Measurements from ENCODE around the gene SLC39A11.
"Not testable (repeated sequence)": the region's sequence is repeated elsewhere in the genome, so short reads cannot be mapped to it uniquely, and the experiment has no call there.

Gene SLC39A11

DNA sequence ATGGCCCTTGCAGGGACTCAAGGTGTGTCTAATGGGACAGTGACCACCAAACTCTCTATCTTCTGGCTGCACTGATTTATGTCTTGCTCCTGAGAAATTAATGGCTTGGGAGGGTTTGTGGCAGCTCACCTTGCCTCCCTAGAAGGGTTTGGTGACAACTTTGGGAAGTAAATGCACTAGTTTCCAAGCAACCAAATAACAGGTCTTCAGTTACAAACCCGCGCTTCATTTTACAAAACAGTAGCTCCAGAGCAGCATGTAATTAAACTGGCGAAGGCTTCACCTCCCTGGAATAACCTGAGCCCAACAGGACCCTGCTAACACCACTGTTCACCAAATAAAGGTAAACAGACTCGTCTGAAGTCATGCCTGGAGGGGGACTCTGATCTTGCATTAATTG lies 318.3 kb downstream of the SLC39A11 start:
- no peak for DNase-seq

GRCh38 chr17:72773225-72773624 lies 319.3 kb downstream of the SLC39A11 start:
- not testable (repeated sequence) for DNase-seq

DNA sequence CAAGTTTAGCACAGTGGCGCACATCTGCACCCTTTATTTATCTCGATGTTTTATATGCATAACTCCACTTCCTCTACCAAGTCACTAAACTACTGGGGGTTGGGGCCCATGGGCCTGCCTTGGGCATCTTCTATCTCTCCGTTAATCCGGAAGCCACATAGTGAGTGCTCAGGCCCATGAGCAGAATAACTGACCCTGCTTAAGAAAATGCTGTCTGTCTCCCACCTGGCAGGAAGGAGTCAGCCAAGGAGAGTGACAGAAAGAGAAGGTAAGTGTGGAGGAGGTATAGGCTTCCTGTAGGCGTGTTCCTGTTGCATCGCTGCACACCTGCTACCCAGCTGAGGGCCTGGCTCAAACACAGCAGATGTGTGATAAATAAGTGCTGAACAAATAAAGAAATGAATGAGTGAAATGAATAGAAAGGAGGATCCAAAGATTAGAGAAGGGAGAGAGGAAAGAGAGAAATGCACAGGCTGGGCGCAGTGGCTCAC lies 320.1 kb downstream of the SLC39A11 start:
- no peak for DNase-seq

GRCh38 chr17:72771734-72772133 lies 320.8 kb downstream of the SLC39A11 start:
- no peak for DNase-seq

DNA sequence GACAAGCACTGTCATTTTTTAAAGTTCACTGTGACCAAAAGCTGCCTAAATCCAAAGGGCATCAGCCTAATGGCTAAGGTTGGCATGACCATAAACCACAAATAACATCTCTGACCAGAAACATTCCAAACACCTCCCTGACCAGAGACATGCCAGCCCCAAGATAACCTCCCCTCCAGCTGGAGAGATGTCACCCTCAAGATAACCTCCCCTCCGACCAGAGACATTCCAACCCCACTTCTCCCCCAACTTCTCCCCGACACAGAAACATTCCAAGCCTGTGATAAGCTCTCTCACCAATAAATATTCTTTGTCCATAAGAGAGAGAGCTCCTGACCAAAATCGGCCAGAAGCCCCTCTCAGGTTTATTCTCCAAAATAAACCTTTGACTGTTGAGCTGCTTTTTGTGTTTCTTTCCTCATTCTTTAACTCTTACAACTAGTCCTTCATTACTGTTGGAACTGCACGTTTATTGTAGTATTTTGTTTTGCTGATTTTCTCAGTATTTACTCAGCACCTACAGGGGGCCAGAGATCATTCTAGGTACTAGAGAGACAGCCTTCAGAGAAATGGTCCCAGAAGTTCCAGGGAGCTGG lies 325.6 kb downstream of the SLC39A11 start:
- DNase-seq: no peak

GRCh38 chr17:72765368-72766153 lies 326.9 kb downstream of the SLC39A11 start:
- DNase-seq: no peak

- no peak for DNase-seq
Observed at GRCh38 chr17:72764632-72765041, 327.9 kb downstream of the SLC39A11 start.

DNA sequence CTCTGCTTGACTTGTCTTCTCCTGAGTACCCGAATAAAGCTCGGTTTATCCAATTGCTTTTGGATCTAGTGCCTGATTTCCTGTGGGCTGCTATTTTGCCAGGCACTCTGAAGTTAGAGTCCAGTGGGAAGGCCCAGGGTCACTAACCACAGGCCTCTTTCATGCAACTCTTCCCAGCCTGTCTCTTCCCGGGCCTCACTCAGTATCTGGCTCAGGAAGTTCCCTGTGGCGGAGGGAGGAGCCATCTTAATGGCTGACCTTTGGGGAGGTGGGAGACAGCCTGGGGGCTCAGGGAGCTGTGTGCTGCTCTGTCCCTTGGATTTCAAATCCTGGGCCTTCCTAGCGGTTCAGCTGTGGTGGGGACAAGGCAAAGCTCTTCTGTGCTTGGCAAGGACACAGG lies 328.5 kb downstream of the SLC39A11 start:
- no peak for DNase-seq

GRCh38 chr17:72761893-72762575 lies 330.5 kb downstream of the SLC39A11 start:
- DNase-seq: not testable (repeated sequence)

DNA sequence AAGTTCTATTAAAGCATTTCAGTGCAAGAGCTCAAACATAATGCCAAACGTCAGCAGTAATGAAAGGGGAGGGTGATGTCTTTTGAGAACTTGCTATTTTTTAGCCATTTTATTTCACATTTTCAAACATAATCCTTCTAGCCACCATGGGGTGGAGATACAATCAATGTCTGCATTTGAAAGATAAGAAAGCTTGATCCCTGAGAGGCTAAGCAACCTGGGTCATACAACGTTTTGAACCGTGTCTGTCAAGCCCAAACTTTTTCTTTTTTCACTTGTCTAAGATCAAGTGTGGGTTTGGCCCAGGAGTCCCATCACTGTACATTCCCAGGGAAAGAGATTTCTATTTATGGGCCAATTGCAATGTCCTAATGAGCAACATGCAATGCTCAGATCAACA lies 331.1 kb downstream of the SLC39A11 start:
- DNase-seq: no peak

DNA sequence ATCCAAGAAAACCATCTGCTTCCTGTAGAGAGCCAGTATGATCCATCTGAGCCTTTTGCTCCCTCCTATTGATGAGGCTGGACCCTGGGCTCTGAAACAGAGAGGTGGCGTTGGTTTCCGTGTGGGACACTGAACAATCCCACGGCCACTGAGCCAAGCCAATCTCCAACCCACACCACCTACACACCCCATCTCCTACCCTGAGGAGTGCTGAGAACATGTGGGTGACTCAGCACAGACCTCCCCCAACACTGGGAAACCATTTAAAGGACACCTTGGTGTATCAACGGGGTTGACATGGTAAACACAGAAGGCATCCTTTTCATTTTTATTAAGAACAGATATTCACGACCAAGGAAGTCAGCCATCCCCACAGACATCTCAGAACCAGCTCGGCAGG lies 332.1 kb downstream of the SLC39A11 start:
- no peak for DNase-seq

GRCh38 chr17:72759301-72759700 lies 333.2 kb downstream of the SLC39A11 start:
- DNase-seq: no peak

- no peak for DNase-seq
Observed at GRCh38 chr17:72756256-72756655, 336.2 kb downstream of the SLC39A11 start.

GRCh38 chr17:72754513-72754912 lies 338.0 kb downstream of the SLC39A11 start:
- DNase-seq: no peak

GRCh38 chr17:72751746-72752145 lies 340.7 kb downstream of the SLC39A11 start:
- no peak for DNase-seq

DNA sequence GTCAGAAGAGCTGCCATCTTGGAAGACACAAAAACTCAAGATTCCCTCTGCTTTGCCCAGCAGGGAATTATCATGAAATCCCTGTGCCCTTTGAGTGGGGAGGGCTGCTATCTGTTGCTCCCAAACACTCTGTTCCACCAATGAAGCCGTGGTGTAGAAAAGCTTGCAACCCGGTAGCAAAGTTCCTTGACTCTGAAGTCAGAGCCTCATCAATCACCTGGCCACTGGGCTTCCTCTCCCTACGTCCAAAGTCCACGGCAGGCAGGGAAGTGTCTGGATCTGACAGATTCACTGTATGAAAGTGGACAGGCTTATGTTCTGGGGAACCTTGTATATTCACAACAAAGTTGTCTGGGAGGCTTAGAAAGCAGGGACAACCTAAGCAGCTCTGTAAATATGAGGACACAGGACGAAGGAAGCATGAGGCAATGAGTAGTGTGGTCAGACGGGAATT lies 343.3 kb downstream of the SLC39A11 start:
- no peak for DNase-seq

DNA sequence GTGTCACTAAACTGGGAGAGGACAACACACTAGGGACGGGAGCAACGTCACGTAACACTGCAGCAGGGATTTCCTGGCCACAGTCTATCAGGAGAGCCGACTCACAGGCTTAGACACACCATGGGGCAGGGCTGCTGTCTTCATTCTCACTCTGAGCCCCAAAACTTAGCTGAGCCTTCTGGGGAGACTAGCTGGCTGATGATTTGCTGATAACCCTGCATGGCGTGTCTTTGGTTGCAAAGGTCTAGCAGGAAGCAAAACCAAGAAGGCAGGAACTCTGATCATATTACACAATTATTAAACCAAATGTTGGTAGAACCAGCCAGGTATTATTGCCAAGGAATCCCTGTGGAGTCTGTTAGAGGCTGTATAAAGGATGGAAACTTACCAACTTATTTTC lies 345.0 kb downstream of the SLC39A11 start:
- no peak for DNase-seq

DNA sequence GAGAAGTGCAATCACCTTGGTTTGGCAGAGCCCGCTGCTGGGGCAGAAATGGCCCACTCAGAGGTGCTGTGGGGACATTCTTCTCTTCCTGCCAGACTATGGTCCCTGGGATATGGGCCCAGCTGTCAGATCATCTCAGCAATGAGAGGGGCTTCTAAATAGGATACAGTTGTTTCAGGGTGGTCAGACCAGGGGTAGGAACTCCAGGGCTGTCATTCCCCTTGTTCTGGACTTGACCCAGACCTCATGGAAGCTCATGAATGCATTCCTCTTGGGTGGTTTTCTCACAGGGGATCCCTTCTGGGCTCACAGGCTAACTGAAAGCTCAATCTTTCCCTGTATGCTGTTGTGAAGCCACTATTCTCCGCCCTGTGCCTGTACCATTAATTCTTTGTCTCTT lies 347.2 kb downstream of the SLC39A11 start:
- no peak for DNase-seq

DNA sequence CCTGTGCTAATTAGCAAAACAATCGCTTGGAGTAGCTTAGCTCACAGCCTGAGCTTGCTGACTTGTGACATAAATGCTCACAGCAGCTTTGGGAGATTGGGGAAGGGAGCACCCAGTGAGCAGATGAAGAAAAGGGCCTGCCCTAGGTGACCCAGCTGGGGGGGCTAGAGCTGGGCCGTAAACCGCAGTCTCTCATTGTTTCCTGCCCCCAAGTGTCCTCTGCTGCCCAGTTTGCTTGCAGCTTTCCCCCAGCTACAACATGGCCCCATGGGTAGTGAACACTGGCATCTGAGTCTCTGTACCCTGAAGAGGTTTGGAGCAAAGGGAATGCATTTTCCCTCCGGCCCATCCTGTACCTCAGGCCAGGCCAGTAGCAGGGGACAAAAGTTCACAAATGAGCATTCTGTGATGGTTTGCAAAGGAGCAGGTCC lies 349.4 kb downstream of the SLC39A11 start:
- no peak for DNase-seq

GRCh38 chr17:72737151-72737690 lies 355.3 kb downstream of the SLC39A11 start:
- DNase-seq: no peak

GRCh38 chr17:72735592-72735991 lies 356.9 kb downstream of the SLC39A11 start:
- DNase-seq: no peak

- no peak for DNase-seq
Observed at GRCh38 chr17:72735048-72735447, 357.4 kb downstream of the SLC39A11 start.

GRCh38 chr17:72734613-72735012 lies 357.9 kb downstream of the SLC39A11 start:
- DNase-seq: no peak

All from NCI-H187 treated with DMSO at 0.1 percent for 48 hours (cell line).